Endometrial microvascular endothelial cells (primary cell): ENCODE measurements around the gene NPC1L1. TPM values are rescaled to one million over a fixed set of nuclear protein-coding genes. Genes with fewer than 3 reads are reported as not detected.

ENCODE experiments used
- in situ Hi-C: cut with HindIII; loops from 2 replicates; pipeline ENCODE4 v1.10.0; 2017; ENCODE audit warnings: low sequenced_read_pairs, low pct_unique_long_range_greater_than_20kb; ENCODE audit errors: inconsistent ontology term
- total RNA-seq: library from RNA; depleted of rRNA; stranded (reverse); fragments of >200 nt; gene quantifications from one replicate; pipeline ENCODE4 v1.2.3, GENCODE V29; 2015; ENCODE audit errors: inconsistent ontology term

Gene NPC1L1
- total RNA-seq, 1 donor from 2014 or later = not detected

DNA sequence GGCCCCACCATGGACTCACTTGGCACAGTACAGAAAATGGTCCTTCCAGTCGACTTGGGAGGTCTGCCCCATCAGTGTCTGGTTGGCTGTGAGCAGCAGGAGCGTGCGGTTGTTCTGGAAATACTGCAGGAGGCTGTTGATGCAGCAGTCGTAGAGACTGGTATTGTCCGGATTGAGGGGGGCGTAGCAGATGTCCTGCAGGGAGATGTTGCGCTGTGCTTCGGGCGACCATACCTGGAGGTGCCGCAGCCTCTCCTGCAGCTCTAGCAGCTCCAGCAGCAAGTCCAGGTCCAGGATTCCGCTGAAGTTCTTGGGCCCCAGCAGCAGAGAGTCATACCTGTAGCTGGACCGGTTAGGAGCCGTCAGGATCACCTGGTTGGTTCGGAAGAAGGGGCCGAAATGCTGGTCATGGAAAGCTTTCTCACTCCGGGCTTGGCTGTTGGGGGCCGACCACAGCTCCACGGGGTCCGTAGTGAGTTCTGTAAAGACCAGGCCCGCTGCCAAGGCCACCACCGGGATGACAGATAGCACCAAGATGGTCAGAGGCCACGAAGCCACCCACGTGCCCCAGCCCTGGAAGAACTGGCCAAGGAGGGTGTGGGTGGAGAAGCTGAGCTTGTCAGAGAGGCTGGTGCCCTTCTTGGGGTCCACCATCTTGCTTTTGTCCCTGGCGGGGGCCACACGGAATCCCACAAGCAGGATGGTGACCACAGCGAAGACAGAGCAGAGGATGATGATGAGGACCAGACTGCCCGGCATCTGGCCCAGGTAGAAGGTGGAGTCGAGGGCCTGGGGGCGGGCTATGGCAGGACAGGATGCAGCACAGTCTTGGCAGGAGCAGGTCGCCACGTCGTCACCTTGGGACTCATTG is 2.1 kb downstream of the NPC1L1 start:
- in situ Hi-C loops = no loop called here

DNA sequence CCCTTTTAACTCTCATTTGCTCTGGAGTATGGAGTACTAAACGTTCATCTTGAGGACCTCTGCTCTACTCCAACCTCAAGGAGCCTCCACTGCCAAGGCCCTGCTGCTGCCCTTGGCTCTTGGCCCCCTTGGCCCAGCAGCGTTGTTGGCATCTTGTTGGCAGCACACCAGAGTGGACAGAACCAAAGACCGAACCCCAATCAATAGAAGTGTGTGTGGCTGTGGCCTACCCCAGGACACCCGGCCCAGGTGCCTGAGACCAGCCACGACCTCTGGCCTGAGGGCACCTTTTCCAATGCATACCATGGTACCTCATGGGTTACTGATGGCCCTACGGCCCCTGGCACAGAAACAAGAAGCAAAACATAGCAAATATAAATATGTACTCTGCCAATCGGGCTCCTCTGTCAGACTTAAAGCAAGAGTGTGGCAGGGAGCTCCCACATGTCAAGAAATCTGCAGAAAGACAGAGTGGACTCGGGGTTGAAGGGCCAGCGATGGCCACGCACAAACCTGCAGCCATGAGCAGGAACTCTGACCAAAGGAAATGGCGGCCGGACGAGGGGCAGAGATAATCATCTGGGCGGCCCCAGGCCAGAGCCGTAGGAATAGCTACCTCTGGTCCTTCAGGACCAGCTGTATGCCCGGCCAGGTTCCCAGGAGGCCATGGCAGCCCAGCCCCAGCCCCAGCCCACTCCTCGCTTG is 2.9 kb downstream of the NPC1L1 start:
- in situ Hi-C loops = no loop called here

DNA sequence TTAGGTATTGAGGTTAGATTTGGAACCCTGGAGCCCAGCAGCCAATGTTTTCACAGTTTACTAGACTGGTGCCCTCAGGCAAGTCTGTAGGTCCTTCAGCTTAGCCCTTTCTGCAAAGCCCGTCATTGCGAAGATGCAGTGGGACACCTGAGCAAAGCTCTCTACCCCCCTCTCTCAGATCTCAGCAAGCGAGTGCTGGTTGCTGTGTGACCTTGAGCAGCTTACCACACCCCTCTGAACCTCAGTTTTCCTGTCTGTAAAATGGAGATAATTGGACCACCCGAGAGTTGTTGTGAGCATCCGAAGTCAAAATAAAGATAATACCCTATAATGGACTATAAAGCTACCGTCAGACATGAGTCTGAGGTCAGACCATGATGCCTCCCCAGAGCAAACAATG is 3.7 kb downstream of the NPC1L1 start:
- in situ Hi-C loops = no loop called here

DNA sequence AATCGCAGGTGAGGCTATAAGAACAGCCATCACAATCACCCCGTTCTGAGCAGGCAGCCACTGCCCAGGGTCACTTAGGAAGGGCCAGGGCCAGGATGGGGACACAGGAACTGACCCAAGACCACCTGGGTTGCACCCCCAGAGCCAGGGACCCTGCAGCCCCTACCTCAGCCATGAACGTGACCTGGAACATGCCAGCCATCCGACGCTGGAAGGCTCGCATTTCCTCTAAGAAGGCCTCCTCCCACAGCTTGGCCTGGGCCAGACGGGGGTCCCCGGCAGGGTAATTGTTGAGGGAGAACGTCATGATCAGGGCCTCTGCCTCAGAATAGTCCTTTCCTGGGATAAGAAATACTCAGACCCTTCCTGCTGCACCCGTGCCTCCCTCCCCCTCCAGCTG is 5.0 kb downstream of the NPC1L1 start:
- in situ Hi-C loops = no loop called here

DNA sequence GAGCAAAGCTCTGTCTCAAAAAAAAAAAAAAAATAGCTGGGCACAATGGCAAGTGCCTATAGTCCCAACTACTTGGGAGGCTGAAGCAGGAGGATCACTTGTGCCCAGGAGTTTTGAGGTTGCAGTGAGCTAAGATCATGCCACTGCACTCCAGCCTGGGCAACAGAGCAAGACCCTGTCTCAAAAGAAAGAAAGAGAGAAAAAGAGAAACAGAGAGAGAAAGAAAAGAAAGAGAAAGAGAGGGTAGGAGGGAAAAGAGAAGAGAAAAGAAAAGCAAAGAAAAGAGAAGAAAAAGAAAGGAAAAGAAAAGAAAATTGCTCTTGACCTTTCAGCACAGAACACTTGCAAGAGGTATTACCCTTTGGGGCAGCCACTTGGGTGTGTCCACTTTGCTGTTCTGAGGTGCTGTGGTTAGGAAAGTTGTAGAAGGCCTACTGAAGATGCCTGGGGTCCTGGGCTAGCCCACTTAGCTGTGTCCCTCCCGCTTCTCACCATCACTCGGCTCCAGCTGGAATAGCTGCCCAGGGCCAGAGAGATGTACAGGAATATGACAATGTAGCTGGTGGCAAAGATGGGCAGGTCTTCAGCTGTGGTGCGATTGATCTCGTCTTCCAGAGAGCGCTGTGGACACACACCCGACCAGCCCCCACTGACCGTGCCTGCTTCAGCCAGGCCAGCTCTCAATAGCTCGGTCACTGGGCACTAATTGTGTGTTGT is 5.6 kb downstream of the NPC1L1 start:
- in situ Hi-C loops = no loop called here

DNA sequence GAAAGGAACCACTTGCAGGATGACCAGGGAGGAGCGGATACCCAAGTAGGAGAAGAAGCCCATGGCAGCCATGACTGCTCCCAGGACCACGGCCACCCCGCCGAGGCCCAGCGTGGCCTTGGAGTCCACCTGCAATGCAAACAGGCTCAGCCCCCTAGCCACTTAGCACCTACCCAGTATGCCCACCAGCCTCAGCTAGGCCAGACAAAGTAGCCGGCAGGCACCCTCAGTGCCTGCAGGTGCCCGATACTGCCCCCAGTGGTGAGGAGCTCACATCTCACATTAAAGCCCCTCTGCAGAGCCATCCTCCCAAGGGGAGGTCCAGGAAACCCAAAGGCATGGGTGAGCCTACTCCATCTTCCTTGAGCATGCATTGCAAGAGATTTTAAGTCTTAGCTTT is 6.6 kb downstream of the NPC1L1 start:
- in situ Hi-C loops = no loop called here

GRCh38 chr7:44534087-44534486 is 7.0 kb downstream of the NPC1L1 start:
- in situ Hi-C loops = no loop called here

DNA sequence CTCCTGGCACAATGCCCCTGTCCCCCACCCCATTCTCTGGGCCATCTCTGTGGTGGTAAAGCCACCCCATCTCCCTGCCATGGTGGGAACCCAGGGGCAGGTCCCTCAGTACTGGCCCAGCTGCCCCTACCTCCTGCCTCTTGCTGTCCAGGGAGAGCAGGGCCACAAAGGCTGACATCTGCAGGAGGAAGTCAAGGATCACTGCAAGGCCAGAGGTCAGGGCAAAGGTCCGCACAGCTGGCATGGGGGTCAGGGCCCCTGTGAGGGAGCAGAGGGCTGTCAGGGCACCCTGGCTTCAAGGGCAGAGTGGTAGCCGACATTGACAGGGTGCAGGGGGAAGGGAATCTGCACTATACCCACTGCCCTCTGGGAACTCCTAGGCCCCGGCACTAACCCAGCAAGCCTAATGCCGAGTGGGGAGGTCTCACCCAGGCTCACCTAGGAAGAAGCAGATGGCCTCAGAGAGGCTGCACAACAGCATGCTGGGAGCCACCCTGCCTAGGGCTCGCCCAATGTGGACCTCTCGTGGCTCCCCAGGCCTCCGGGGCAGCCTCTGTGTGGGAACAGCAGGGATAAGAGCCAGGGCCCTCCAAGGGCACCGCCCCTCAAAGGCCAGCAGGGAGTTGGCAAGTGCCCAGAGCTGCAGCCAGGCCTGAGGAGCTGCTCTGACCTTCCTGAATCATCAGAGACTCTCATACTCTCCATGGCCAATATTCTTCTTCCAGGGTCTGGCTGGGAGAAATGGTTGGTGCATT is 7.7 kb downstream of the NPC1L1 start:
- in situ Hi-C loops = no loop called here

GRCh38 chr7:44531421-44532380 is 9.4 kb downstream of the NPC1L1 start:
- in situ Hi-C loops = no loop called here

GRCh38 chr7:44530990-44531389 is 10.1 kb downstream of the NPC1L1 start:
- in situ Hi-C loops = no loop called here

DNA sequence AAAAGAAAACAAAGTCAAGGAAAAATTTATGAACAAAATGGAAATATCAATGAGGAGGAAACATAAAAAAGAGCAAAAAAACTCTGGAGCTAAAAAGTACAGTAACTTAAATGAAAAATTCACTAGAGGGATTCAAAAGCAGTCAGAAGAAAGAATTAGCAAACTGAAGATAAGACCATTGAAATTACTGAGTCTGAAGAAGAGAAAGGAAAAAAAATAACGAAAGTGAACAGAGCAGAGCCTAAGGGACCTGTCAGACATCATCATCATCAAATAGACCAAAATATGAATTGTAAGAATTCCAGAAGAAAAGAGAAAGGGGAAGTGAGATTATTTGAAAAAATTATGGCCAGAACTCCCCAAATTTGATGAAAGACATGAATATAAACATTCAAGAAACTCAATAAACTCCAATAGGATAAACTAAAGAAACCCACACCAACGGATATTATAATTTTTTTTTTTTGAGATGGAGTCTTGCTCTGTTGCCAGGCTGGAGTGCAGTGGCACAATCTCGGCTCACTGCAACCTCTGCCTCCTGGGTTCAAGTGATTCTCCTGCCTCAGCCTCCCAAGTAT is 16.2 kb downstream of the NPC1L1 start:
- in situ Hi-C loops = no loop called here

GRCh38 chr7:44522315-44522714 is 18.8 kb downstream of the NPC1L1 start:
- in situ Hi-C loops = no loop called here

DNA sequence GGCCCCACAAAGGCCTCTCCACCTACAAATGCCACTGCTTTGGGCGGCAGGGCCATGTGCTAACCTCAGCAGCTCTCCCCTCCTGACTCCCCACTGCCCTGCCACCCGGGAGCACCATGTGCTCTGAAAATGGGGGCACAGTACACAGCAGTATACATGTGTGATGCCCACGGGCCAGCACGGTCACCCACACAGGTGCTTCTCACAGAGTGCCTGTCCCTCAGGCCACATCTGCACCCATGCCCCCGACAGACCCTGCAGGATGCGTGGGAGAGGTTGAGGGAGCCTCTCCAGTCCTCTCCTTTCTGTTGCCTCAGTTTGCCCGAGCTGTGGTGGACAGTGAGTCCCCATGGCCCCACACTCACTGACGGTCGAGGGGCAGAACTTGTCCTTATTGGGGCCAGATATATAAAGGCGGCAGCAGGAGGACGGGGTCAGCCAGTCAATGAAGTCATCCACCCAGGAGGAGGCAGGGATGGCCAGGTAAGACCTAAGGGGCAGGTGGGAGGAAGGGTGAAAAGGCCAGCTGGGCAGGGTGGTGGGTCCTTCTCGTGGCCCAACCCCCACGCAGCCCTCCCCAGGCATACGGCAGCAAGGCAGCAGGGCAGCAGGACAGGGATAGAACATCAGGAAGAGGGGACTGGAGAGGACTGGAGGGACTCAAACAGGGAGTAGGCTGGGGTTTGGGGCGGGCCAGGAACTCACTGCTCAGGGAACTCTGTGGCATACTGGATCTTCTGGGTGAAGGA is 19.6 kb downstream of the NPC1L1 start:
- in situ Hi-C loops = no loop called here

DNA sequence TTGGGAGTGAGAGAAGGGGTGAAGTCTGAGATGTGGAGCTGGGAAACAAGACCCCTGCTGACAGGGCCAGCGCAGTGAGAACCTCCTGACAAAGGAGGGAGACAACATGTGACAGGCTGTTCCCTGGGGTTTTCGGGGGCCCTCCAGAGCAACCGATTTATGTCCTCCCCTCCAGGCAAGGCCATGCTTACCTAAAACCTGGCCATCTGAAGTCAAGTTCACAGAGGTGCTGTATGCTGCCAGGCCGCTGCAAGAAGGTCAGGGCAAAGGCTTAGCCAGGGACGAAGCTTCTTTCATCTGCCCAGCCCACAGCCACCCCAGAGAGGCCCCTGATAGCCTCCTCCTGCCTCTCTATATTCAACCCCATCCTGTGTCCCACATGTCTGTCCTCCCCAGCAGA is 20.6 kb downstream of the NPC1L1 start:
- in situ Hi-C loops = no loop called here

- in situ Hi-C loops = no loop called here
Measured at GRCh38 chr7:44519546-44519945, 21.6 kb downstream of the NPC1L1 start.

DNA sequence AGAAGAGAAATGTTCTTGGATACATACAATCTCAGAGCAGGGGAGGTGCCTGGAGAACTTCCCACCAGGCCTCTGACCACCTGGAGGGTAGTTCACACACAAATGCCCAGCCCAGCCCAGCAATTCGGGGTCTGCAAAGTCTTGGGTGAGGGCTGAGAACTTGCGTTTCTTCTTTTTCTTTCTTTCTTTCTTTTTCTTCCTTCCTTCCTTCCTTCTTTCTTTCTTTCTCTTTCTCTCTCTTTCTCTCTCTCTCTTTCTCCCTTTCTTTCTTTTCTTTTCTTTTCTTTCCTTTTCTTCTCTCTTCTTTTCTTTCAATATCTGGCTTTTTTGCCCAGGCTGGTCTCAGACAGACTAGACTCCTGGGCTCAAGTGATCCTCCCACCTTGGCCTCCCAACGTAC is 22.4 kb downstream of the NPC1L1 start:
- in situ Hi-C loops = no loop called here

DNA sequence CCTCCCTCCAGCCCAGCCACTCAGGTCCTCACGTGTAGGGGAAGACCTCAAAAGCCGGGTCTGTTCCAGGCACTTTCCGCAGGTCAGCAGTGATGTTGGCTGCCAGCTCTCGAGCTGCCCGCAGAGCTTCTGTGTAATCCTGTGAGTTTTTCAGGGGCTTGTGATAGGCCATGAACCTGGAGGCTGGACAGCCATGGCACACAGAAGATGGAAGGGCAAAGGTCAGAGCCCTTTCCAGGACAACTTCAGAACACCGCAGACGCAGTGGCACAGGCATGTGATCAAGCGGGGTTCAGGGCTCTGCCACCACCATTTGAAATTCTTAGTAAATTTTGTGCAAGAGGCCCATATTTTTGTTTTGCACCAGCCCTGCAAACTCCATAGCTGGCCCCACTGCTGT is 24.0 kb downstream of the NPC1L1 start:
- in situ Hi-C loops = no loop called here
